ENCODE measurements around the gene PCDH9. TPM values are rescaled to one million over a fixed set of nuclear protein-coding genes. Genes with fewer than 3 reads are reported as not detected.

Gene PCDH9
- total and polyA plus RNA-seq, 8 donors: 0.46 to 3.8 (median 1.5) TPM

DNA sequence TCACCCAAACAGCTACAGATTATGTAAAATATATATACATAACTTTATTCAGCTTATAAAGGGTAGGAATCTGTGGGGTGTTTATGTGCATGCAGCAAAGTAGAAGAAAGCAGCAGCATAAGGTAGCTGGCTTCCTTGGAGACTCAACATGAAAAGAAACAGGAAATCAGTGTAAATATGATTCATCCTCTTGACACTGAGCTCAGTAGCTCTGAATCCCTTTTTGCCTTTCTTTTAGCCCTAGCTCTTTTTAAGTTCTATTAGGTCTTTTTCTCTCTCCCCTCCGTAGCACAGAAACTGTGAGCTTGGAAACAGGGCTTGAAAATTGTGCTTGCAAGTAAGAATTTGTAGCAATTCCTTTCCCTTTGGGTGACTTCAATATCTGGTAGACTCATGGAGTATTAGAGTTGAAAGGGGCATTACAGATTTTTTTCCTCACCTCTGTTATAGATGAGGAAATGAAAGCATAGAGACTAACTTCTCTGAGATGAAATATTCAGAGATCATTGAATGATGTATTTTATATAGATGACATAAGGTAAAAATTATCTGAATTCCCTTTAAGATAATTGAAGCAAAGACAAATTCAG, 314.4 kb downstream of the PCDH9 start:
- Histone ChIP-seq H3K27ac (no peak overlapping the region), H3K36me3 (no peaks in the 10 kb centered on the region), H3K4me1 (no peaks in the 10 kb centered on the region), H3K9me3 (no peaks in the 10 kb centered on the region), H3K4me3 (no peak overlapping the region), H3K27me3 (no peaks in the 10 kb centered on the region)
- FAIRE-seq (no peak), DNase-seq (no peak), ATAC-seq (no peak)
- 77 to 90% methylated on average over 1 of the region's 1 CpG for WGBS, 2 donors
- no peak for TF ChIP-seq CTCF (IDR thresholded peaks at IDR 0.05)
- intact Hi-C loops (cut with DNase I): no loop called here

DNA sequence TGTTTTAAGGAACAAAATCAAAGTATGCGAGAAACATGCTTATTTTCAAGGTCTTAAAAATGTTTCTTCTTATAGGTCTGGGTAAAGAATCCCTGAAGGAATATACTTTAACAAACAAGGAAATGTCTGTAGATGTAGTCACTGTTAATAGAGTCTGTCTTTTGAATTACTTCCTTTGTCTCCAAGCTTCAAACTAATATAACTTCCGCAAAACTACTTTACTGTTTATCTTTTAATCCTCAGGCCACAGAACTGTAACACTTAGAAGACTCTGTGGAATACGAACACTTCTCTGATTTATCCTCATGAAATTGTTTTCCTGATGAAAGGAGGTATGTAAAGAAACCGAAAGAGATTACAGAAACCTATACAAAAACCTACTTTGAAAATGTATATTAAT, 316.0 kb downstream of the PCDH9 start:
- FAIRE-seq (no peak), DNase-seq (no peak), ATAC-seq (no peak)
- Histone ChIP-seq H3K9me3 (no peaks in the 10 kb centered on the region), H3K4me1 (no peaks in the 10 kb centered on the region), H3K36me3 (no peaks in the 10 kb centered on the region), H3K27ac (no peak overlapping the region), H3K4me3 (no peak overlapping the region), H3K27me3 (no peaks in the 10 kb centered on the region)
- intact Hi-C loops (cut with DNase I): no loop called here
- WGBS, 2 donors: 62 to 80% methylated on average over 4 of the region's 4 CpGs
- no peak for TF ChIP-seq CTCF (IDR thresholded peaks at IDR 0.05)

GRCh38 chr13:66911411-66911939, 318.7 kb downstream of the PCDH9 start:
- no peak overlapping the region for H3K27ac ChIP-seq
- no peaks in the 10 kb centered on the region for H3K4me1 ChIP-seq
- no peaks in the 10 kb centered on the region for H3K27me3 ChIP-seq
- DNase-seq (no peak), ATAC-seq (no peak), FAIRE-seq (no peak)
- H3K9me3 ChIP-seq: no peaks in the 10 kb centered on the region
- H3K4me3 ChIP-seq: no peak overlapping the region
- WGBS, 2 donors: 61 to 81% methylated on average over 4 of the region's 4 CpGs
- intact Hi-C loops (cut with DNase I): no loop called here
- no peak for TF ChIP-seq CTCF (IDR thresholded peaks at IDR 0.05)
- no peaks in the 10 kb centered on the region for H3K36me3 ChIP-seq

GRCh38 chr13:66899955-66900354, 330.2 kb downstream of the PCDH9 start:
- DNase-seq: no peak
- H3K27me3 ChIP-seq: no peaks in the 10 kb centered on the region
- TF ChIP-seq CTCF (IDR thresholded peaks at IDR 0.05): no peak
- no peak for FAIRE-seq
- ATAC-seq: no peak
- intact Hi-C loops (cut with DNase I): no loop called here
- H3K36me3 ChIP-seq: no peaks in the 10 kb centered on the region
- H3K9me3 ChIP-seq: no peaks in the 10 kb centered on the region
- H3K4me1 ChIP-seq: no peaks in the 10 kb centered on the region
- WGBS, 2 donors: 24 to 32% methylated on average over 3 of the region's 3 CpGs
- no peak overlapping the region for H3K4me3 ChIP-seq
- no peak overlapping the region for H3K27ac ChIP-seq

DNA sequence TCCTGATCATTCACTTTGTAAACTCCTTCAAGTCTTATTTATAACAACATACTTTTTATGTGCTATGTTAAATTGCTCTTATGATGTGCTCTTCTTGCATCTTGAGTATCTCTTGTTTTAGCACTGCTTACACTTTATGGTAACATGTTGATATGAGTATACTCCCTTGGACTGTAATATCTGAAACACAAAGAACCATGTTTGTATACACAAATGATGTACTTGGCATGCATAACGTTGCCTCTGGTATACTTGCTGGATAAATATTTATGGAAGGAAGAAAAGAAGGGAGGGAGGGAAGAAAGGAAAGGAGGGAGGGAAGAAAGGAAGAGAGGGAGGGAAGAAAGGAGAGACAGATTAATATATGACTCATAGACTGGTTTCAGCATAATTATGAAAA, 333.2 kb downstream of the PCDH9 start:
- H3K27me3 ChIP-seq: no peaks in the 10 kb centered on the region
- H3K4me1 ChIP-seq: no peaks in the 10 kb centered on the region
- H3K27ac ChIP-seq: no peak overlapping the region
- no peaks in the 10 kb centered on the region for H3K9me3 ChIP-seq
- H3K4me3 ChIP-seq: no peak overlapping the region
- ATAC-seq: no peak
- WGBS, 2 donors: 22 to 53% methylated on average over 1 of the region's 1 CpG
- TF ChIP-seq CTCF (IDR thresholded peaks at IDR 0.05): no peak
- DNase-seq: no peak
- no peaks in the 10 kb centered on the region for H3K36me3 ChIP-seq
- FAIRE-seq: no peak
- intact Hi-C loops (cut with DNase I): no loop called here
